ES-I3 (cell line): ENCODE measurements around the gene EEF1AKMT3.

Experiments
- H3K36me3 ChIP-seq: 2 replicates; pipeline ENCODE4 v1.6.1; 2013; ENCODE audit warnings: mild to moderate bottlenecking, low read length, control low read depth, moderate library complexity; ENCODE audit not compliant: insufficient read depth
- H3K4me1 ChIP-seq: 2 replicates; pipeline ENCODE4 v1.6.1; 2013; ENCODE audit warnings: mild to moderate bottlenecking, control low read depth, low read length; ENCODE audit not compliant: insufficient read depth
- H3K9ac ChIP-seq: 2 replicates; pipeline ENCODE4 v1.6.1; 2013; ENCODE audit warnings: low read depth, mild to moderate bottlenecking, low read length, moderate library complexity
- H3K9me3 ChIP-seq: 2 replicates; pipeline ENCODE4 v1.6.1; 2013; ENCODE audit warnings: mild to moderate bottlenecking, low read length, moderate library complexity; ENCODE audit not compliant: control insufficient read depth, insufficient read depth

EEF1AKMT3 gene

GRCh38 chr12:57775044-57775443, 2.6 kb downstream of the EEF1AKMT3 start:
- H3K9me3 ChIP-seq, result no peaks in the 10 kb centered on the region
- no peak overlapping the region for H3K9ac ChIP-seq
- no peaks in the 10 kb centered on the region; the same call in 1 of the 2 replicates for H3K4me1 ChIP-seq
- no peaks in the 10 kb centered on the region for H3K36me3 ChIP-seq

DNA sequence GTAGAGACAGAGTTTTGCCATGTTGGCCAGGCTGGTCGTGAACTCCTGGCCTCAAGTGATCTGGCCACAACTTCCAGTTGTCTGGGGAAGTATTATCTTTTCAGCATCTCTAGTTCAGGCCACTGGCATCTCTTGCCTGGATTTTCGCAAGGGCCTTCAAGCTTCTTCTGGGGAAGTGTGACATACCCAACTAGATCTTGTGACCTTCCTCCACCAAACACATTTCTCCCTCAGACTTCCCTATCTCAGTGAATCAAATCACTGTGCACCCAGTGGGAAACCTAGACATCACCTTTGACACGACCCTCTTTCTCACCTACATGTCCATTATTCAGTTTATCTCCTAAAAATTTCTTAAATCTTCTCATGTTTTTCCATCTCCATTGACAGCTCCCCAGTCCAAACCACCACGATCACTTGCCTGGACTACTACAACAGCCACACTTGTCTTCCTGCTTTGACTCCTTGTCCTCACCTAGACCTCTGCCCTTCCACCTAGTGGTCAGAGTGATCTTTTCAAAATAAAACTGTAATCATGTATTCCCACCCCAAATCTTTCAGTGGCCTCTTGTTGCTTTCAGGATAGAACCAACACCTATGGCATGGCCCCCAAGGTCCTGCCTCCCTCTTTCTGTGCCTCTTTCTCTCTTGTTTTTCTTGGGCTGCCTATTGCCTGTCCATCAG, 3.3 kb downstream of the EEF1AKMT3 start:
- H3K9ac ChIP-seq, result no peak overlapping the region
- H3K9me3 ChIP-seq, result no peaks in the 10 kb centered on the region
- no peaks in the 10 kb centered on the region; the same call in 1 of the 2 replicates for H3K4me1 ChIP-seq
- H3K36me3 ChIP-seq, result no peaks in the 10 kb centered on the region

DNA sequence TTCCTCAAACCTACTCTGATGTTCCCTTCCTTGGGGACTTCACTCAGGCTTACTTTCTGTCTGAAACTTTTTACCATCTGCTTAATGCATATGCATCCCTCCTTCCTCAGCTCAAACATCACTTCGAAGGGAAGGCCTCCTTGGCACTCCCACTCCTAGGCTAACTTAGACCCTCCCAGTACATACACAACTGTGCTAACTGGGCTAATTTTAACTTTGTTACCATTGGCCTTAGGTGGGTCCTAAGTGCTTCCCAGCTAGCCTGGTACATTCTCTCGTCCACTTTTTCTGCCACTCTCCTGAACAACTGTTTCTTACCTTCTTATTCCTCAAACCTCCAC, 3.8 kb downstream of the EEF1AKMT3 start:
- Histone ChIP-seq H3K9me3 (no peaks in the 10 kb centered on the region), H3K4me1 (no peaks in the 10 kb centered on the region; the same call in 1 of the 2 replicates), H3K36me3 (no peaks in the 10 kb centered on the region), H3K9ac (no peak overlapping the region)

GRCh38 chr12:57777367-57777766, 5.0 kb downstream of the EEF1AKMT3 start:
- Histone ChIP-seq H3K9ac (no peak overlapping the region), H3K9me3 (no peaks in the 10 kb centered on the region), H3K4me1 (no peaks in the 10 kb centered on the region), H3K36me3 (no peaks in the 10 kb centered on the region)

GRCh38 chr12:57777911-57778310, 5.5 kb downstream of the EEF1AKMT3 start:
- H3K9ac ChIP-seq, result no peak overlapping the region
- H3K36me3 ChIP-seq, result no peaks in the 10 kb centered on the region
- H3K4me1 ChIP-seq, result no peaks in the 10 kb centered on the region
- no peaks in the 10 kb centered on the region for H3K9me3 ChIP-seq

DNA sequence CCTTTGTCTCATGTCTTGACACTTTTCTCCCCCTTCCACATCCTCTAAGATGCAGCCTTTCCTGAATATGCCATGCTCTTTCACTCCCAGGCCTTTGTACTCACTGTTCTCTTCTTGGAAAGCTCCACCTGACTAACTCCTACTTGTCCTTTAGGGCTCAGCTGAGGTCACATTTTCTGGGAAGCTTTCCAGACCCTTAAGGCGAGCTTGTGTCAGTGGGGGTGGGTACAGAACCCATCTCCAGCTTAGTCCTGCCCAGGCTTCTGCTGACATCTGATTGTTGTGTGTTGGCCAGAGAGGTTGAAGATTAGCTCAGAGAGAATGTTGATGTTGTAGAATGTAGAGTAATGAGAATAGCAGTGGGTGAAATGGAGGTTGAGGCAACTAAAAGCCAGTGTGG, 7.3 kb downstream of the EEF1AKMT3 start:
- Histone ChIP-seq H3K9ac (no peak overlapping the region), H3K36me3 (no peaks in the 10 kb centered on the region), H3K4me1 (no peaks in the 10 kb centered on the region), H3K9me3 (no peaks in the 10 kb centered on the region)

DNA sequence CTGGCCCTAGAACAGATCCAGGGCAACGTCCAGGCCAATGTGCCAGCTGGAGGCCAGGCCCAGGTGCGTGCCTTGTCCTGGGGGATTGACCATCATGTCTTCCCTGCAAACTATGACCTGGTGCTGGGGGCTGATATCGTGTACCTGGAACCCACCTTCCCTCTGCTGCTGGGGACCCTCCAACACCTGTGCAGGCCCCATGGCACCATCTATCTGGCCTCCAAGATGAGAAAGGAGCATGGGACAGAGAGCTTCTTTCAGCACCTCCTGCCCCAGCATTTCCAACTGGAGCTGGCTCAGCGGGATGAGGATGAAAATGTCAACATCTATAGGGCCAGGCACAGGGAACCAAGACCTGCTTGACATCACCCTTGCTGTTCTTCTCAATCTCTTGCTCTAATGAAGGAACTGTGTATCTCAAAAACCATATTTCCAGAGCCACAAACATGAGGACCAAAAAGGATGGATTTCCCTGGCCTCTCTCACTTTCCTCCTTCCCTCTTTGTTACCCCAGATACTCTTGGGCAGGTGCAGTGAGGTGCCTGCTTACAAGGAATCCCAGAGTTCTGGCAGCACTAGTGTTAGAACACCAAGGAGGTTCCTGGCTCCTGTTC, 8.0 kb downstream of the EEF1AKMT3 start:
- no peaks in the 10 kb centered on the region for H3K9me3 ChIP-seq
- H3K4me1 ChIP-seq, result no peaks in the 10 kb centered on the region
- H3K9ac ChIP-seq, result no peak overlapping the region
- no peaks in the 10 kb centered on the region for H3K36me3 ChIP-seq

GRCh38 chr12:57781244-57781643, 8.8 kb downstream of the EEF1AKMT3 start:
- Histone ChIP-seq H3K36me3 (peaks cover 2% of the 10 kb centered on the region; the same call in 1 of the 2 replicates), H3K9me3 (no peaks in the 10 kb centered on the region), H3K9ac (no peak overlapping the region), H3K4me1 (no peaks in the 10 kb centered on the region)

GRCh38 chr12:57781801-57782200, 9.4 kb downstream of the EEF1AKMT3 start:
- Histone ChIP-seq H3K4me1 (no peaks in the 10 kb centered on the region), H3K36me3 (peaks cover 8% of the 10 kb centered on the region), H3K9me3 (no peaks in the 10 kb centered on the region), H3K9ac (no peak overlapping the region)

DNA sequence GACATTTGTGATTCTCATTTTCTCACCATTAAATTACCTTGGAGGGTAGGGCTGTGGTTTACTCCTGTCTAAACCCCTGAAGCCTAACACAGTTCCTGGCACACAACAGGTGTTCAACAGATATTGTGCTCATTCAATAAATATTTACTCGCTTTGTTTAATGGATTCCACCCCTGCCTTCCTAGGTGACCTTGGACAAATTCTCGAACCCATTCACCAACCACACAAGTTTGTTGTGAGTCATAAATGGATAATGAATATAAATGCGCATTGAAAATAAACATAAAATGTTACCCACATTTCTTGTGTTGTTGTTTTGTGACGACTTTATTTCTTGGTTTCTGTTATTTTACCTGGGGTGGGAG, 9.8 kb downstream of the EEF1AKMT3 start:
- Histone ChIP-seq H3K36me3 (peaks cover 11% of the 10 kb centered on the region), H3K9me3 (no peaks in the 10 kb centered on the region), H3K9ac (no peak overlapping the region), H3K4me1 (no peaks in the 10 kb centered on the region)

- H3K9ac ChIP-seq, result peak within 1 kb of the TSS; percentile 67
- H3K9me3 ChIP-seq, result no peaks in the 10 kb centered on the region
- no peaks in the 10 kb centered on the region for H3K4me1 ChIP-seq
- H3K36me3 ChIP-seq, result peaks cover 11% of the 10 kb centered on the region
Measured at GRCh38 chr12:57782608-57783465, 10.4 kb downstream of the EEF1AKMT3 start, which contains the start of gene TSFM. Gene TSFM (plus strand): TSS chr12:57782787. CDS start chr12:57782802, 15 bp downstream.

DNA sequence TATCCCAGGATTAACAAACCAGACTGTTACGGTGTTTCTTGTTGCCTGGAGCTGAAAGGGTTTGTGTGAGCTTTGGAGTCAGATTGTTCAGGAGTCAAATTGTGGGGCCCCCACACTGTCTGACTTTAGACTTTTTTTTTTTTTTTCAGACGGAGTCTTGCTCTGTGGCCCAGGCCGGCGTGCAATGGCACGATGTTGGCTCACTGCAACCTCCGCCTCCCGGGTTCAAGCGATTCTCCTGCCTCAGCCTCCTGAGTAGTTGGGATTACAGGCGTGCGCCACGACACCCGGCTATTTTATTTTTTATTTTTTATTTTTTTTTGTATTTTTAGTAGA, 11.0 kb downstream of the EEF1AKMT3 start:
- H3K36me3 ChIP-seq, result peaks cover 11% of the 10 kb centered on the region
- H3K9ac ChIP-seq, result peak overlapping the region; percentile 67
- no peaks in the 10 kb centered on the region for H3K4me1 ChIP-seq
- no peaks in the 10 kb centered on the region for H3K9me3 ChIP-seq

DNA sequence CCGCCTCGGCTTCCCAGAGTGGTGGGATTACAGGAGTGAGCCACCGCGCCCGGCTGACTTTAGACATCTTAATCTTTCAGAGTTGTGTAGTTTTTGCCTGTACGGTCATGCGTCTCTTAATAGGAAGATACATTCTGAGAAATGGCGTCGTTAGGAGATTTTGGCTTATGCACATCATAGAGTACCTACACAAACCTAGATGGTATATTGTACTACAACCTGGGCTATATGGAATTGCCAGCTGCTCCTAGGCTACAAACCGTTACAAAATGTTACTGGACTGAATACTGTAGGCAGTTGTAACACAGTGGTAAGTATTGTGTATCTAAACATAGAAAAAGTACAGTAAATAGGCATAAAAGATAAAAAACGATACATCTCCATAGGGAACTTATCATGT, 11.4 kb downstream of the EEF1AKMT3 start:
- Histone ChIP-seq H3K4me1 (no peaks in the 10 kb centered on the region), H3K36me3 (peaks cover 11% of the 10 kb centered on the region), H3K9me3 (no peaks in the 10 kb centered on the region), H3K9ac (no peak overlapping the region)

- Histone ChIP-seq H3K36me3 (peaks cover 3% of the 10 kb centered on the region; the same call in 1 of the 2 replicates), H3K9me3 (no peaks in the 10 kb centered on the region), H3K9ac (no peak overlapping the region)
Measured at GRCh38 chr12:57793920-57794319, 21.5 kb downstream of the EEF1AKMT3 start.

GRCh38 chr12:57795354-57795753, 22.9 kb downstream of the EEF1AKMT3 start:
- Histone ChIP-seq H3K9me3 (no peaks in the 10 kb centered on the region), H3K36me3 (peaks cover 3% of the 10 kb centered on the region; the same call in 1 of the 2 replicates), H3K9ac (no peak overlapping the region), H3K4me1 (no peaks in the 10 kb centered on the region)

More at GRCh38 chr12:57793920-57794319, 21.5 kb downstream of the EEF1AKMT3 start:
- H3K4me1 ChIP-seq, result no peaks in the 10 kb centered on the region
